Head of caudate nucleus (tissue), 42 donors: ENCODE results near the gene CDRT15.
"Not testable (repeated sequence)": the region's sequence is repeated elsewhere in the genome, so short reads cannot be mapped to it uniquely, and the experiment has no call there.

Experiments
- DNase-seq, 42 donors: peaks; one replicate each; pipeline versions ENCODE4 v3.0.0 to v3.0.0-alpha.2; 2020 to 2021; ENCODE audit warnings: mixed read lengths in 7 of 42
- intact Hi-C: fragments of 100-400 bp; cut with DNase I; formaldehyde crosslinking; loops from one replicate; pipeline ENCODE4 v1.15.0; 2022

The CDRT15 gene

DNA sequence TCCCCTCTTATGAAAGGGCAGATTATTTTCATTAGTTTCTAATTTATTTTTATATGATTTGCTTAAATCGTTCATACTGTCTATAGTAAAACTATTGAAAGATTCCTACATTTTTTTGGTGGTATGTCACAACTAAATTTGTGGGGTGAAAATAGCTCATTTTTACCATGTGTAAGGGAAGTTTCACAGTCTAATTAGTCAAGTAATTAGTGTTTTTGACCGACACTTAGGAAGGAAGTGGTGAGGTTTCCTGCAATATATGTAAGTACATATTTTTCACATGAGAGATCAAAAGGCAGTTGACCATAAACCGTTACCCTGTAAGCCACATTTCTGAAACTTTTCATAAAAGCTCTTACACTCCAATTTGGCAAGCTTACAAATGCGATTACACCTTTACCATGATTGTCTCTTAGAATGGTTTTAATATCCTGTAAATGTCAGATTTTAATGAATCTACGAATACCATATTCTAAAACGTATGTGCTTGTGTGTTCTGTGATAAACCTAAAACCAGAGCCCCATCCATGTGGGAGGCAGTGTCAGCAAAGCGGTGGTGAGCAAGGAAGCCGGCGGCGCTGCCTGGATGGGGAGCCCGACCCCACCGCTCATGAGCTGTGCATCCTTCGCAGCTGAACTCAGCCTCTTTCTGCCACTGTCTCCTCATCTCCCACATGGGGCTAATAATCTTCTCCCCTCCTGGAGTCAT is 43.9 kb downstream of the CDRT15 start:
- intact Hi-C loops, DNase-seq: not testable (repeated sequence)

DNA sequence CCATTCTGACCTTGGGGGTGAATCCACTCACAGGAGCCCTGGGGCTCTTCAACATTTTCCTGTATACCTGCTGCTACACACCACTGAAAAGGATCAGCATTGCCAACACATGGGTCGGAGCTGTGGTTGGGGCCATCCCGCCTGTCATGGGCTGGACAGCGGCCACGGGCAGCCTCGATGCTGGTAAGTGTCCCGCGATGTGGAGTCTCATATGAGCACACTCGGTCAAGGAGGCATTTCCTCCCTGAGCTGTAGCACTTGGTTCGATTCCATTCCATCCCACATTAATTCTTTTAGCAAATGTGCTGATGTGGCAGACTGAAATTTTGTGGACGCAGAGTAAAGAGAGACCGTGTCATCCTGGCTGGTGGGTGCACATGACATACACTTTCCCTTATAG is 44.6 kb downstream of the CDRT15 start:
- DNase-seq, intact Hi-C loops: not testable (repeated sequence)

DNA sequence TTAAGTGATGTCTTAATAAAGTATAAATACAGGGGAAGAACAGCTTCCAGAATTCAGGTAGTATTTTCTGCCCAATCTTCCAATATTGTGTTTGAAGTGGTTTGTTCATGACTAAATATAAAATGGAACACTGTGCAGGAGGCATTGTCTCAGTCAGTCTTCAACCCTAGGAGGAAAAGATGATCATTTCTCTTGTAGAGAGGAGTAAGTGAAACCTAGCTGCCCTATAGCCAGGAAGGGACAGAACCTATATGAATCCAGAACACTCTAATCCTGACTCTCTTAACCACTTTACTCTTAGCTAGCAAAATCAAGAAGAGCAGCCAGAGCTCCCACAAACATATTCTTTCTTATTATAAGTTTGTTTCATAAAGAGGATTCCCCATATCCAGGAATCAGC is 45.2 kb downstream of the CDRT15 start:
- DNase-seq, intact Hi-C loops: not testable (repeated sequence)

DNA sequence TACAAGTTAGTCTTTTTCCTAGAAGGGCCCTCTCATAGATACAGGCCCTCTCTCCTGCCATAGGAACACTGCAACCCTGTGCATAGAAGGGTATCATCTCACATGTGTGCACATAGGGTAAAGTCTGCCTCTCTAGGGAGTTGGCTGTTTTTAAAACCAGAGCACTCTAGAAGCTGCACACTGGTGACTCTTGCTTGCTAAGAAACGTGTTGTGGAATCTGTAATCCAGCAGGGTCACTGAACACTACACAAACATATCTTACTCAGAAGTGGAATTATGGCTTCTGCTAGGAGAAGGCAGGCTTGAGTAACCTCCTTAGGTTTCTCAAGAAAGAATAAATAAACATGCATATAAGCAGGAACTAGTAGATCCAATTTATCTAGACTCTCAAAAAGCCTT is 45.9 kb downstream of the CDRT15 start:
- intact Hi-C loops, DNase-seq: not testable (repeated sequence)

DNA sequence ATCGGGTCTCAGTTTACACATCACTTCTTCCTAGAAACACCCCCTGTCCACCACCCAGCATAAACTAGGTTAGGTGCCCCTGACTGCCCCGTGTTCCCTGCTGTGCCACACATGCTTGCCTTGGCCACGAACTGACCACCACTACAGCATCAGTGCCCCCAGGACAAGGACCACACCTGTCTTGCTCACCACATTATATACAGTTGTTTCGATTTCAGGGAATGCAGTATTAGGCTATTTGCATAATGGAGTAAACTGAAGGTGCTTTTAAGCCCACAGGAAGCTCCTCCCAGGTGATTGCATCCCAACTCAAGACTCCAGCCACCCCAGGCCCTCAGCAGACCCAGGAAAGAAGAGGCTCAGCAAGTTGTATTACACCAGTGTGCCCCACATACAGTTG is 50.2 kb downstream of the CDRT15 start:
- intact Hi-C loops: not testable (repeated sequence)

More for the DNA sequence above, 50.2 kb downstream of the CDRT15 start:
- DNase-seq: not testable (repeated sequence)
